K562 (cell line): ENCODE results near the gene CUL4B. TPM values are rescaled to one million over a fixed set of nuclear protein-coding genes. Genes with fewer than 3 reads are reported as not detected.
A peak's percentile ranks its signal among the peaks of the same experiment; 100 is the strongest.

ENCODE experiments used
- ATAC-seq: fragments of 200-7000 bp; cut with Tn5 transposase; 3 replicates; pipeline ENCODE4 v1.9.1; 2020; ENCODE audit warnings: moderate library complexity
- BruUV-seq: library from RNA; stranded (reverse); fragments of 400-500 nt; replicated peaks from 2 replicates; lab custom pipeline; 2021; lab: Mats Ljungman, UMichigan
- CTCF ChIA-PET: fragments of 300-600 bp; formaldehyde crosslinking; extraction: SDS; loops from one replicate; lab custom pipeline; 2021; ENCODE audit warnings: low intra/inter-chr PET ratio; lab: Yijun Ruan, JAX
- POLR2A ChIA-PET: fragments of 300-600, 350-650 bp; sonication (Branson Sonifier 250); formaldehyde crosslinking; extraction: SDS; loops from one replicate; lab custom pipeline; 2021; ENCODE audit warnings: antibody characterized with exemption, inconsistent platforms; lab: Yijun Ruan, JAX
- DNase-seq, 4 experiments: peaks; one replicate each; pipeline versions ENCODE4 v3.0.0 to v3.0.0-alpha.2; 2011 to 2018; ENCODE audit warnings: low spot score in 3 of 4, mixed read lengths in 3 of 4; ENCODE audit errors: extremely low read depth in 1 of 4
- FAIRE-seq: peaks from 2 replicates; lab custom pipeline; 2011; peaks lifted over from hg19 to GRCh38; lab: Jason Lieb, UNC
- H2AFZ ChIP-seq: 2 replicates; pipeline ENCODE4 v1.6.0; 2011; ENCODE audit warnings: low read depth, low read length, control low read depth, inconsistent platforms
- H3K27ac ChIP-seq: fragments of 200-600 bp; 3 replicates; pipeline ENCODE4 v1.8.0; 2011; ENCODE audit warnings: low read depth, mild to moderate bottlenecking, control low read depth, inconsistent platforms, low read length, moderate library complexity, mixed read lengths; ENCODE audit errors: extremely low read depth
- H3K27me3 ChIP-seq, 2 experiments: fragments of 300-600 bp in 1 of 2; 2 replicates in 1 of 2; 3 replicates in 1 of 2; pipeline versions ENCODE4 v1.6.0 to v1.8.0; 2011; ENCODE audit warnings: inconsistent platforms in 2 of 2, low read length in 2 of 2, mild to moderate bottlenecking in 1 of 2, mixed read lengths in 1 of 2, moderate library complexity in 1 of 2; ENCODE audit not compliant: control insufficient read depth in 2 of 2, insufficient read depth in 2 of 2
- H3K36me3 ChIP-seq: fragments of 300-600 bp; 3 replicates; pipeline ENCODE4 v1.8.0; 2011; ENCODE audit warnings: mild to moderate bottlenecking, low read length, inconsistent platforms; ENCODE audit not compliant: control insufficient read depth, insufficient read depth
- H3K4me1 ChIP-seq, 2 experiments: fragments of 200-600 bp in 1 of 2; replicated peaks in 1 of 2; 2 replicates in 1 of 2; 3 replicates in 1 of 2; pipeline versions ENCODE4 v1.5.1 to v1.8.0; 2011; ENCODE audit warnings: inconsistent platforms in 2 of 2, low read length in 2 of 2, mild to moderate bottlenecking in 1 of 2, mixed read lengths in 1 of 2, moderate library complexity in 1 of 2; ENCODE audit not compliant: control insufficient read depth in 2 of 2, insufficient read depth in 2 of 2
- H3K4me2 ChIP-seq: 2 replicates; pipeline ENCODE4 v1.6.1; 2011; ENCODE audit warnings: low read length, control low read depth, inconsistent platforms, mixed read lengths; ENCODE audit not compliant: insufficient read depth
- H3K4me3 ChIP-seq: fragments of 200-600 bp; sonication (generic), shearing (Covaris generic); 2 replicates; pipeline ENCODE4 v1.5.1; 2016; ENCODE audit warnings: control low read depth, inconsistent platforms
- H3K79me2 ChIP-seq: fragments of 200-600 bp; 3 replicates; pipeline ENCODE4 v1.8.0; 2011; ENCODE audit warnings: low read length, inconsistent platforms; ENCODE audit not compliant: control insufficient read depth, insufficient read depth
- H3K9ac ChIP-seq, 2 experiments: 2 replicates each; pipeline versions ENCODE4 v1.6.0 to v1.6.1; 2011; ENCODE audit warnings: low read depth in 2 of 2, low read length in 2 of 2, control low read depth in 1 of 2, inconsistent platforms in 1 of 2, mild to moderate bottlenecking in 1 of 2, mixed read lengths in 1 of 2; ENCODE audit not compliant: insufficient read depth in 1 of 2
- H3K9me1 ChIP-seq: one replicate; pipeline ENCODE4 v1.6.0; 2011; ENCODE audit warnings: inconsistent platforms, mild to moderate bottlenecking, low read length, moderate library complexity; ENCODE audit not compliant: control insufficient read depth, insufficient read depth
- H3K9me3 ChIP-seq: replicated peaks from 2 replicates; pipeline ENCODE4 v1.5.1; 2011; ENCODE audit warnings: low read depth, low read length, inconsistent platforms; ENCODE audit not compliant: control insufficient read depth, insufficient read depth
- H4K20me1 ChIP-seq: replicated peaks from 2 replicates; pipeline ENCODE4 v1.6.1; 2011; ENCODE audit warnings: low read length, inconsistent platforms, mixed read lengths; ENCODE audit not compliant: control insufficient read depth, insufficient read depth
- CUX1 ChIP-seq: fragments of 200-800 bp; sonication (Bioruptor generic); IDR thresholded peaks from 2 replicates; pipeline ENCODE4 v1.6.1; 2016; ENCODE audit warnings: missing genetic modification characterization, missing compliant biosample characterization
- ELF1 ChIP-seq: fragments of 200-800 bp; sonication (Bioruptor generic); IDR thresholded peaks from 2 replicates; pipeline ENCODE4 v1.6.1; 2016; ENCODE audit warnings: missing genetic modification characterization, missing compliant biosample characterization
- ETV1 ChIP-seq: fragments of 450-650 bp; conservative IDR thresholded peaks from 2 replicates; pipeline ENCODE4 v1.6.1; 2016; ENCODE audit warnings: missing genetic modification characterization, control low read depth, low read depth, missing compliant biosample characterization
- GTF2A2 ChIP-seq: IDR thresholded peaks from 2 replicates; pipeline ENCODE4 v1.6.1; 2016; ENCODE audit warnings: mild to moderate bottlenecking, missing genetic modification characterization, missing compliant biosample characterization
- SPI1 ChIP-seq: IDR thresholded peaks from 2 replicates; pipeline ENCODE4 v1.6.1; 2011; ENCODE audit warnings: low read depth, low read length, control low read depth, borderline replicate concordance
- SUPT5H ChIP-seq: fragments of 450-650 bp; IDR thresholded peaks from 2 replicates; pipeline ENCODE4 v1.6.1; 2016
- ZNF197 ChIP-seq: fragments of 200-800 bp; sonication (Bioruptor generic); IDR thresholded peaks from 2 replicates; pipeline ENCODE4 v1.6.1; 2016; ENCODE audit warnings: low read depth, missing genetic modification characterization, missing compliant biosample characterization
- WGBS: fragments of 100-300 bp; shearing (Covaris generic); methylation state at CpG from one replicate; pipeline ENCODE4 v1.1.6; 2016; ENCODE audit warnings: low coverage, mixed read lengths; ENCODE audit not compliant: insufficient coverage; ENCODE audit errors: missing lambda C conversion rate; 5-methylcytosine and 5-hydroxymethylcytosine counted together
- in situ Hi-C: fragments of 300-500 bp; cut with MboI; formaldehyde crosslinking; loops from 4 replicates; pipeline ENCODE4 v1.15.0; 2018; ENCODE audit warnings: inconsistent platforms, mixed read lengths
- intact Hi-C: fragments of 100-400 bp; cut with micrococcal nuclease; formaldehyde crosslinking; loops from 2 replicates; pipeline ENCODE4 v1.14.2; 2022
- polyA plus RNA-seq, 8 experiments: library from polyadenylated mRNA; depleted of rRNA in 4 of 8; stranded (reverse) in 5 of 8; unstranded in 3 of 8; fragments of >200 nt; fragmentation: Nextera tagmentation in 2 of 8; fragmentation: Illumina TruSeq in 1 of 8; extraction: Ambion mirVana in 2 of 8; extraction: Trizol in 1 of 8; gene quantifications; 2 replicates each; pipeline versions ENCODE4 v1.2.1 to v1.2.3, GENCODE V29; 2011 to 2014; ENCODE audit warnings: inconsistent platforms in 1 of 8, missing spikeins in 1 of 8
- total RNA-seq, 7 experiments: library from RNA; depleted of rRNA in 6 of 7; stranded (reverse); fragments of >200 nt in 6 of 7; fragmentation: Illumina TruSeq in 2 of 7; extraction: Trizol in 2 of 7; gene quantifications; 2 replicates each; pipeline versions ENCODE4 v1.2.1 to v1.2.3, GENCODE V29; 2011 to 2021; ENCODE audit warnings: low replicate concordance in 1 of 7

Gene CUL4B
- total and polyA plus RNA-seq, 9 of the 15 experiments (the other 6 are each of a cell fraction or from before 2014, with no cell fraction given): 15.0 to 41.7 (median 37.5) TPM

DNA sequence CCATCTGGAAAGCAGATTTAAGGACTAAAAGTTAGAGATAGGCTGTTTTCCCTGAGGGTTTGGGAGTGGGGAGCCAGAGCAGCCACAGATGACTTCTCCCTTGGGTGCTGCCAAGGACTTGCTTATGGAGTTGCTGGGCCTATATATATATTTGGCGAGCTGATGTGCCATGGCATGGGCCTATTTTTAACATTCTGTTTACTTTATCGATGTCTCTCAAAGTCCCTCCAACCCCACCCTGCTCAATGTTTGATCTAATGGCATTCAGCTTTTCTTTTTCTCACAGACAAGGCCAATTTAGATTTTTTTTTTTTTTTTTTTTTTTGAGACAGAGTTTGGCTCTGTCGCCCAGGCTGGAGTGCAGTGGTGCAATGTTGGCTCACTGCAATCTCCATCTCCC lies 6.1 kb upstream of the CUL4B start (continued):
- TF ChIP-seq CUX1 (CRISPR knock-in tag): no peak

DNA sequence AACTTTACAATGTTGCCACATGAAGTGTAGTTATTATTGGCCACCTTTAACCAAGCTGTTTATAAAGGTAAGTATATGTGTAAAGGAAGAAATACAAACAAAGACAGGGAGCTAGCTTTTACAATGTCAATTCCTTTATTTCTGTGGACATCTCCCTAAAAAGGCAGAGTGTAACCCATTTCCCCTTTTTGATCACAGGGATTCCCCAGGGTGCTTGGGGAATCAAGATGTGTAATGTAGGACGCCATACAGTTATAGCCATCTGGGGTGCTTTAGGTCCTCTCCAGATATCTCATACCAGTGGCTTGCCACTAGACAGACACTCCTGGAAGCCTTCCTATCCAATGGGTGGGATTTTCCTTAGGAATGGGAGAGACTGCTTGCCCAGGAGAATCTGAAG lies 4.2 kb upstream of the CUL4B start:
- peaks cover 20% of the 10 kb centered on the region for H3K79me2 ChIP-seq
- H3K9ac ChIP-seq: no peak overlapping the region
- H3K4me3 ChIP-seq: no peak overlapping the region
- TF ChIP-seq ELF1 (tag): no peak
- no peak for TF ChIP-seq GTF2A2 (tag)
- TF ChIP-seq SUPT5H: no peak
- TF ChIP-seq ZNF197: no peak
- no peak for TF ChIP-seq ETV1 (tag)
- TF ChIP-seq SPI1: peak; percentile 83
- ChIA-PET CTCF (no interaction called here), POLR2A (no interaction called here)
- no peak for DNase-seq
- no peak for FAIRE-seq
- H3K9me3 ChIP-seq: no peaks in the 10 kb centered on the region
- no TSS peak for BruUV-seq
- H4K20me1 ChIP-seq: no peaks in the 10 kb centered on the region
- H3K27ac ChIP-seq: no peak overlapping the region
- H3K4me2 ChIP-seq: no peak overlapping the region
- in situ Hi-C loops (no loop called here), intact Hi-C loops (no loop called here)
- H3K27me3 ChIP-seq: no peaks in the 10 kb centered on the region
- H3K36me3 ChIP-seq: no peaks in the 10 kb centered on the region
- H3K9me1 ChIP-seq: no peaks in the 10 kb centered on the region
- H2AFZ ChIP-seq: peak overlapping the region; percentile 51; the same call in 1 of the 2 replicates
- no peak for ATAC-seq
- H3K4me1 ChIP-seq: peaks cover 11 to 37% of the 10 kb centered on the region in 2 experiments
- 17% methylated on average over 1 of the region's 1 CpG for WGBS
